Left lung (tissue), 10 donors: ENCODE results near the gene GLRX2. TPM values are rescaled to one million over a fixed set of nuclear protein-coding genes. Genes with fewer than 3 reads are reported as not detected.

Source experiments
- ATAC-seq: fragments of 200-7000 bp; cut with Tn5 transposase; one replicate; pipeline ENCODE4 v1.9.1; 2020; ENCODE audit warnings: moderate library complexity
- DNase-seq, 4 donors: peaks; one replicate each; pipeline ENCODE4 v3.0.0-alpha.2; 2013 to 2020
- H3K27ac ChIP-seq, 2 donors: fragments of 200-600 bp; sonication (generic) in 1 of 2; one replicate each; pipeline versions ENCODE4 v1.5.0 to v1.8.0; 2020 to 2021
- H3K27me3 ChIP-seq, 2 donors: fragments of 200-600 bp; sonication (generic) in 1 of 2; one replicate each; pipeline versions ENCODE4 v1.5.0 to v1.8.0; 2020 to 2021
- H3K36me3 ChIP-seq, 2 donors: fragments of 200-600 bp; sonication (generic) in 1 of 2; one replicate each; pipeline versions ENCODE4 v1.5.0 to v1.8.0; 2020 to 2021
- H3K4me1 ChIP-seq, 2 donors: fragments of 200-600 bp; one replicate each; pipeline ENCODE4 v1.8.0; 2021
- H3K4me3 ChIP-seq, 2 donors: fragments of 200-600 bp; sonication (generic) in 1 of 2; one replicate each; pipeline versions ENCODE4 v1.5.0 to v1.8.0; 2020 to 2021; ENCODE audit warnings: mild to moderate bottlenecking in 1 of 2
- H3K9me3 ChIP-seq, 2 donors: fragments of 200-600 bp; sonication (generic) in 1 of 2; one replicate each; pipeline versions ENCODE4 v1.5.0 to v1.8.0; 2020 to 2021
- CTCF ChIP-seq, 2 donors: fragments of 200-600 bp; sonication (generic) in 1 of 2; IDR thresholded peaks; one replicate each; pipeline versions ENCODE4 v1.5.0 to v1.8.0; 2021; ENCODE audit warnings: antibody characterized with exemption in 2 of 2
- intact Hi-C, 2 donors: fragments of 100-400 bp; cut with DNase I; formaldehyde crosslinking; loops; one replicate each; pipeline versions ENCODE4 v1.11.2 to v1.14.2; 2022
- polyA plus RNA-seq, 6 donors: library from polyadenylated mRNA; unstranded; fragments of 120-200 nt; gene quantifications; one replicate each; pipeline ENCODE4 v1.2.1, GENCODE V29; 2013; ENCODE audit not compliant: insufficient read length in 6 of 6
- total RNA-seq, 2 donors: library from RNA; stranded (reverse); fragmentation: NEBNext Ultra II Directional; extraction: Animal tissue kit (Norgen Biotek cat#: 25700); gene quantifications; one replicate each; pipeline ENCODE4 v1.2.1, GENCODE V29; 2021
- donor health status: DM: no; HTN: yes; CAD: no.
- donor health status: DM: no; HTN: no; CAD: no.

Gene GLRX2
- total and polyA plus RNA-seq, 8 donors: 11.0 to 24.7 (median 13.4) TPM

DNA sequence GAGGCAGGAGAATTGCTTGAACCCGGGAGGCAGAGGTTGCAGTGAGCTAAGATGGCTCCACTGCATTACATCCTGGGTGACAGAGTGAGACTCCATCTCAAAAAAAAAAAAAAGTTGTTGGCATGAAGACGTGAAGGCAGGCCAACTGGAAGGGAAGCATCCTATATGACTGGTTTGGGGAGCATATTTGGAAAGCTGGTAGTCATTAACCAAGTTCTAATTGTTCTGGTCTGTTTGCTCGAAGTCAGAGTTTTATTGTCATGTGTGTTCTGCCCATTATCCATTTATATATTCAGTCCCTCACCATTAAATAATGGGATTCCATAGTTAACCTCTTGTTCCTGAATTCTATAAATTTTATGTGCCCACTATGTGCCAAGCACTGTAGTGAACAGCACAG, 3.3 kb upstream of the GLRX2 start:
- intact Hi-C loops: no loop called here
- no peaks in the 10 kb centered on the region for H3K36me3 ChIP-seq
- DNase-seq (no peak), ATAC-seq (no peak)
- TF ChIP-seq CTCF (IDR thresholded peaks at IDR 0.05): no peak
- no peaks in the 10 kb centered on the region for H3K27me3 ChIP-seq
- H3K4me3 ChIP-seq: no peak overlapping the region
- no peaks in the 10 kb centered on the region for H3K9me3 ChIP-seq
- no peak overlapping the region for H3K27ac ChIP-seq
- H3K4me1 ChIP-seq: peaks cover 5 to 31% of the 10 kb centered on the region in 2 donors

DNA sequence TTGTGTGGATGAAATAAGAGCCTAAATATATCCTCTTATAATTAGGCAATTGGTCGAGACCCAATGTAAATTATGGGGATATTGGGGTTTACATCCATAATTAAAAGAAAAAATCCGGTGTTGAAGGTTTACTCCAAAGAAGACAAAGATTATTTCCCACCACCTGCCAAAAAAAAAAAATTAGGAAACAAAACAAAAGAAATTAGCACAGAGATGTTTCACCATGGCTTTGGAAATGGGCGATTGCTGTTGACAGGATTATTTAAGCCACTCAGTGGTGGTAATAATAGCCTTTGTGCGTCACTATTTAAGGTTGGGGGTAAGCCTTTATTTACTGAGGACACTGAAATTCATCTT, 585 bp upstream of the GLRX2 start:
- Histone ChIP-seq H3K4me3 (peak overlapping the region; percentile 91 to 97), H3K4me1 (peaks cover 5 to 21% of the 10 kb centered on the region in 2 donors), H3K27ac (peak overlapping the region; percentile 92 to 96), H3K9me3 (no peaks in the 10 kb centered on the region), H3K27me3 (no peaks in the 10 kb centered on the region), H3K36me3 (peaks cover 0 to 1% of the 10 kb centered on the region in 2 donors)
- no peak for ATAC-seq
- intact Hi-C loops: no loop called here
- DNase-seq: no peak
- no peak for TF ChIP-seq CTCF (IDR thresholded peaks at IDR 0.05)

DNA sequence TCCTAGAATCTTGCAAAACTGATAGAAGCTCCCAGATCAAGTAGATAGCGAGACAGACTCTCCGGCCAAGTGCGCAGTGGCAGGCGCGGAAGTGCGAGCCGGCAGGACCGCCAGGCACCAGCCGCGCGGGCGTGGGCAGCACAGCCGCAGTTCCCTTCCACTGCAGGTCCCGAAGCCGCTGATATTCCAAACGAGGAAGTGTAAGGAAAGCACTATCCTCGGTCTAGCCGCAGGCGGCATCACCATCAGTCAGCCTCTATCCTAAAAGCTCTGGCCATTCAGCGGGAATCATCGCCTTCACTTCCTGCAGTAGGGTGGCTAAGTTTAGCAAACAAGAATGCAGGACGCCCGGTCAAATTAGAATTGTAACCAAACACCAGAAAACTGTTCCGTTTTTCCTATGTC, 710 bp downstream of the GLRX2 start:
- ATAC-seq (peak; percentile 66), DNase-seq (peak in 2 of 4 donors; percentile 65 to 92)
- intact Hi-C loops: no loop called here
- TF ChIP-seq CTCF (IDR thresholded peaks at IDR 0.05): no peak
- peak overlapping the region; percentile 91 to 97 for H3K4me3 ChIP-seq
- H3K9me3 ChIP-seq: no peaks in the 10 kb centered on the region
- H3K4me1 ChIP-seq: peaks cover 5 to 21% of the 10 kb centered on the region in 2 donors
- H3K27ac ChIP-seq: peak overlapping the region; percentile 92 to 96
- no peaks in the 10 kb centered on the region for H3K27me3 ChIP-seq
- H3K36me3 ChIP-seq: peaks cover 0 to 14% of the 10 kb centered on the region in 2 donors

- no peaks in the 10 kb centered on the region for H3K9me3 ChIP-seq
- ATAC-seq: no peak
- intact Hi-C loops: no loop called here
- no peak for DNase-seq
- H3K4me1 ChIP-seq: peaks cover 5 to 21% of the 10 kb centered on the region in 2 donors
- H3K4me3 ChIP-seq: peak overlapping the region; percentile 91 to 97
- no peak for TF ChIP-seq CTCF (IDR thresholded peaks at IDR 0.05)
- H3K27me3 ChIP-seq: no peaks in the 10 kb centered on the region
- peaks cover 0 to 20% of the 10 kb centered on the region in 2 donors for H3K36me3 ChIP-seq
- peak overlapping the region; percentile 92 to 96 for H3K27ac ChIP-seq
Observed at GRCh38 chr1:193103759-193104501, 1.3 kb downstream of the GLRX2 start.

DNA sequence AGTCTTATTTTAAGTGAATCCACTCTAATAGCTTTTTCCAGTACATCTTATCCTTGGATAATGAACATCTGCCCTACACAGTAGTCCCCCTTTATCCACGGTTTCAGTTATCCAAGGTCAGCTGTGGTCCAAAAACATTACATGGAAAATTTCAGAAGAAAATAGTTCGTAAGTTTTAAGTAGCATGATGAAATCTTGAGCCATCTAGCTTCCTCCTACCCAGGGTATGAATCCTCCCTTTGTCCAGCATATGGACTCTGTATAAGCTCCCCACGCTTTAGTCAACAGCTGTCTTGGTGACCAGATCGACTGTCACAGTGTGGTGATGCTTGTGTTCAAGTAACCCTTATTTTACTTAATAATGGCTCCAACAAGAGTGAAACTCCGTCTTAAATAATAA, 2.6 kb downstream of the GLRX2 start:
- no peak for DNase-seq
- ATAC-seq: no peak
- Histone ChIP-seq H3K36me3 (peaks cover 0 to 33% of the 10 kb centered on the region in 2 donors), H3K9me3 (no peaks in the 10 kb centered on the region), H3K4me3 (no peak overlapping the region), H3K27me3 (no peaks in the 10 kb centered on the region), H3K4me1 (peaks cover 5 to 21% of the 10 kb centered on the region in 2 donors), H3K27ac (no peak overlapping the region)
- intact Hi-C loops: no loop called here
- no peak for TF ChIP-seq CTCF (IDR thresholded peaks at IDR 0.05)
